ENCODE results near the gene SH3PXD2B.

- TF ChIP-seq TAF1 (IDR thresholded peaks at IDR 0.05; ENCODE audit: borderline replicate concordance, insufficient read depth, low read length): no peak
- TF ChIP-seq REST (IDR thresholded peaks at IDR 0.05; ENCODE audit: insufficient read depth in 1 of 2, low read depth in 2 of 2, low read length in 2 of 2): no peak
- no peak for TF ChIP-seq POLR2AphosphoS5 (IDR thresholded peaks at IDR 0.05; ENCODE audit: low read depth, low read length)
- no peak for TF ChIP-seq SIN3A (IDR thresholded peaks at IDR 0.05; ENCODE audit: borderline replicate concordance, insufficient read depth, low read length)
- TF ChIP-seq FOXP2 (optimal IDR thresholded peaks at IDR 0.05; ENCODE audit: borderline replicate concordance, extremely low read depth, extremely low read length, insufficient read depth): no peak
Observed at GRCh38 chr5:172299916-172300439, 154.3 kb downstream of the SH3PXD2B start.

Data from PFSK-1 (cell line).